GM20431 (cell line): ENCODE measurements around the gene TMBIM4.
"Not testable (repeated sequence)": the region's sequence is repeated elsewhere in the genome, so short reads cannot be mapped to it uniquely, and the experiment has no call there.

Experiments
- in situ Hi-C: fragments of 300-500 bp; cut with MseI, MboI; formaldehyde crosslinking; loops from one replicate; pipeline ENCODE4 v1.15.0; 2020; ENCODE audit warnings: low sequenced_read_pairs; ENCODE audit not compliant: unreplicated experiment

The TMBIM4 gene

DNA sequence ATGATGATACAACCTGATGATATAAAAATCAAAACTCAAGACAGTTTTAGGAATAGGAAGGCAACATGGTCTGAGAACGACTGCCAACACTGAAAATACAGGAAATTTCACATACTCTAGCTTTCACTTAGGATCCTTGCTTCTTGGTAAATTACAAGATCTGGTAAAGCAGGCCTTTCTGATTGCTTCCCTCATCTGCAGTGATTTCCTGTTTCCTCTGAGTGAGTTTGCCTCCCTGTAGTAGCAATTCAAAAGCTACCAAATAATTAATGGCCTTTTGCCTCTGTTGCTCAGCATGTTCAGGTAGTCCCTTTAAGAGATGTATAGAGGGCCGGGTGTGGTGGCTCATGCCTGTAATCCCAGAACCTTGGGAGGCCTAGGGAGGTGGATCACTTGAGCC is 17.2 kb upstream of the TMBIM4 start:
- in situ Hi-C loops, result no loop called here

DNA sequence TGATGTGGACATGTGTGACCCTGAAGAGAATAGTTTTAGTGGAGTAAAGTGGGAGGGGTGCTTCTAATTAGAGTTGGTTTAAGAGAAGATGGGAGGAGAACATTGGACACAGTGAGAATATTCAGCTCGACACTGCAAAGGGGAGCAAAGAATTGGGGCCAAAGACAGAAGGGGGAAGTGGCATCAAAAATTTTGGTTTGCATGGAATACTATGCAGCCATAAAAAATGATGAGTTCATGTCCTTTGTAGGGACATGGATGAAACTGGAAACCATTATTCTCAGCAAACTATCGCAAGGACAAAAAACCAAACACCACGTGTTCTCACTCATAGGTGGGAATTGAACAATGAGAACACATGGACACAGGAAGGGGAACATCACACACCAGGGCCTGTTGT is 15.0 kb upstream of the TMBIM4 start:
- in situ Hi-C loops, result not testable (repeated sequence)

DNA sequence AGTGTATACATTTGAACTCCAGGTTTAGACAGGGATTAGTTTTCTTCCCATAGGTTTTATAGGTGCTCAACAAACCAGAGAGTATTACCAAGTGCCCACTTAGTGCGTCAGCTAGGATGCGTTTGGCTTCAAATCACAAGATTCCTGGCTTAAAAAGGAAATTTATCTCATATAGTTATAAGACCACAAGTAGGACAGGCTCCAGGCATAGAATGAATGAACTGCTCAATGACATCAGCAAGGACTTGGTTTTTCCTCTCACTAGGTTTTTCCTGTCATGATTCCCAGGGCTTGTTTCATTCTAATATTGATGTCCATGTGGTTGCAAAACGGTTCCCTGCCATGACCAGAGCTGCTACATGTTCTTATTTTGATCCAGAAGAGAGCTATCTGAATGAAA is 13.2 kb upstream of the TMBIM4 start:
- in situ Hi-C loops, result no loop called here

DNA sequence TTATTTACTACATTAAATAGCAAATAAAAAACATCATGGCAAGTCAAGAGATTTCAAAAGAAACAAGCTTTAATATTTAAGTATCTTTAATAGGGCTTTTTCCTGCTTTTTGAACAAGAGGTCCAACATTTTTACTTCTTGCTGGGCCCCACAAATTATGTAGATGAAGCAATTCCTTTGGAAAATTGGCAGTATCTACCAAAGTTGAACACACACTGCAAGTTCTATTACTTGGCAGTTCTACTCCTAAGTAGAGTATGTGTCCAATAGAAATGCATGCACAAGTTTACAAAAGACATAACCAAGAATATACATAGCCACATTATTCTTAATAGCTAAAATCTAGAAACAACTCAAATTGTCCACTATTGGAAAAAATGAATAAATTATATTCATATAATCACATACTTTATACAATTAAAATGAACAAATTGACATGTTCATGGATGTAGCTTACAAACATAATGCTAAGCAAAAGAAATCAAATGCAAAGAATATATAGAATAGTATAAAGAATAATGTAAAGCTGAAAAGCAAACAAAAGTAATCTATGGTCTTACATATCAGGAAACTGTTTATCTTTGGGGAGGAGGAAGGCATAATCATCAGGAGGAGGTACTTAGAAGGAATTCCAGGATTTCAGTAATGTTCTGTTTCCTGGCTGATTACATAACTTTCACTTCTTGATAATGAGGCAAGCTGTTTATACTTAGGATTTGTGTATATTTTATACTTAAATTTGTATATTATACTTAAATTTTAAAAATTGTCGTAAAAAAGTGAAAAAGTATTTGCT is 6.5 kb upstream of the TMBIM4 start:
- in situ Hi-C loops, result no loop called here

DNA sequence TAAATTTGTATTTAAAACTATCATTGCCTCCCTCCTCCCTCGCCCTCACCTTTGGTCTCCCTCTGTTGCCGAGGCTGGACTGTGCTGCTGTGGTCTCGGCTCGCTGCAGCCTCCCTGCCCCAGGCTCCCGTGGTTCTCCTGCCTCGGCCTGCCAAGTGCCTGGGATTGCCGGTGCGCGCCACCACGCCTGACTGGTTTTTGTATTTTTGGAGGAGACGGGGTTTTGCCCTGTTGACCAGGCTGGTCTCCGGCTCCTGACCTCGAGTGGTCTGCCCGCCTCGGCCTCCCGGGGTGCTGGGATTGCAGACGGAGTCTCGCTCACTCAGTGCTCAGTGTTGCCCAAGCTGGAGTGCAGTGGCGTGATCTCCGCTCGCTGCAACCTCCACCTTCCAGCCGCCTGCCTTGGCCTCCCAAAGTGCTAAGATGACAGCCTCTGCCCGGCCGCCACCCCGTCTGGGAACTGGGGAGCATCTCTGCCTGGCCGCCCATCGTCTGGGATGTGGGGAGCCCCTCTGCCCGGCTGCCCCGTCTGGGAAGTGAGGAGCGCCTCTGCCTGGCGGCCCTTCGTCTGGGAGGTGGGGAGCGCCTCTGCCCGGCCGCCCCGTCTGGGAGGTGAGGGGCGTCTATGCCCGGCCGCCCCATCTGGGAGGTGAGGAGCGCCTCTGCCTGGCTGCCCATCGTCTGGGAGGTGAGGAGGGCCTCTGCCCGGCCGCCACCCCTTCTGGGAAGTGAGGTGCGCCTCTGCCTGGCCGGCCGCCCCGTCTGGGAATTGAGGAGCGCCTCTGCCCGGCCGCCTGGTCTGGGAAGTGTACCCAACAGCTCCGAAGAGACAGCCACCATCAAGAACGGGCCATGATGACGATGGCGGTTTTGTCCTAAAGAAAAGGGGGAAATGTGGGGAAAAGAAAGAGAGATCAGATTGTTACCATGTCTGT is 4.9 kb upstream of the TMBIM4 start:
- in situ Hi-C loops, result not testable (repeated sequence)

DNA sequence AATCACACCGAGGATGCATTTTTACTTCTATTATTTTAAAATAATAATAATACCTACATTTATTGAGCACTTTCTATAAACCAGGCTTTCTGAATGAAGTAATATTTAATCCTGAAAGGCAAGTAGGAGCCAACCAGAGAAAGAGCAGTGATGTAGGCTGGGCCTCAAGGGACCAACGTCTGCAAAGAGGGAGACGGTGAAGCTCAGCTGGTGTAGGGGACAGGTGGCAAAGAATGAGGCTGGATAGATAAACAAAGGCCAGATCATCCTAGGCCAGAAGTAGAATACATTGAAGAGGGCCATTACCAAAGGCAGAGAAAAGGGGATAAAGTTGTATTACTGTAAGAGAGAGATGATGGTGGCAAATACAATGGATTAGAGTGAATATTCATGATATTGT is 810 bp upstream of the TMBIM4 start:
- in situ Hi-C loops, result no loop called here

DNA sequence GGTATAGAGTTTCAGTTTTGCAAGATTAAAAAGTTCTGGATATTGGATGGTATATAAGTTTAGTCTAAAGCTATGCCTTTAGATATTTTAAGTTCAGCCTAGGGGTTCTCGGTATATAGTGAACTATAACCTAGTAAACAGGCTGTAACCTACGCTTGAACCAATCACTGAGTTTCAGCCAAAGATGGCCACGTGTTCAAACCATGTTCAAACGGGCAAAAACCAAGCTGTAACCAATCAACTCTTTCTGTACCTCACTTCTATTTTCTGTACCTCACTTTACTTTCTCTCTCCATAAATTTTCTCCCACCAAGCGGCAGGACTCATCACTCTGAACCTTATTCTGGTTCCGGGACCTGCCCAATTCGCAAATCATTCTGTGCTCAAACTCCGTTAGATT is 1.4 kb downstream of the TMBIM4 start:
- in situ Hi-C loops, result no loop called here

DNA sequence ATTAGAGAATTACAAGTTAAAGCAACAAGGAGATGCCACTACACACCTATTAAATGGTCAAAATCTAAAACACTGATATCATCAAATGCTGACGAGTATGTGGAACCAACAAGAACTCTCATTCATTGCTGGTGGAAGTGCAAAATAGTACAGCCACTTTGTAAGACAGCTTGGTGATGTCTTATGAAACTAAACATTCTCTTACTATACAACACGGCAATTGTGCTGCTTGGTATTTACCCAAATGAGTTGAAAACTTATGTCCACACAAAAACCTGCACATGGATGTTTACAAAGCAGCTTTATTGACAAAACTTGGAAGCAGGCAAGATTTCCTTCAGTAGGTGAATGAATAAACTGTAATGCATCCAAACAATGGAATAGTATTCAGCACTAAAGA is 3.2 kb downstream of the TMBIM4 start:
- in situ Hi-C loops, result no loop called here

DNA sequence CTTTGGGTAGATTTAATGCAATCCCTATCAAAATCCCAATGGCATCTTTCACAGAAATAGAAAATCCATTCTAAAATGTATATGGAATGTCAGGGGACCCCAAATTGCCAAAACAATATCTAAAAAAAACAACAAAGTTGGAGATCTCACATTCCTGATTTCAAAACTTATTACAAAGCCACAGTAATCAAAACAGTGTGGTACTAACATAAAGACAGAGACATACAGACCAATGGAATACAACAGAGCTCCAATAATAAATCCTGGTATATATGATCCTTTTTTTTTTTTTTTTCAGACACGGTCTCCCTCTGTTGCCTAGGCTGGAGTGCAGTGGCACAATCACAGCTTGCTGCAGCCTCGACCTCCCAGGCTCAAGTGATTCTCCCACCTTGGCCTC is 4.7 kb downstream of the TMBIM4 start:
- in situ Hi-C loops, result no loop called here

DNA sequence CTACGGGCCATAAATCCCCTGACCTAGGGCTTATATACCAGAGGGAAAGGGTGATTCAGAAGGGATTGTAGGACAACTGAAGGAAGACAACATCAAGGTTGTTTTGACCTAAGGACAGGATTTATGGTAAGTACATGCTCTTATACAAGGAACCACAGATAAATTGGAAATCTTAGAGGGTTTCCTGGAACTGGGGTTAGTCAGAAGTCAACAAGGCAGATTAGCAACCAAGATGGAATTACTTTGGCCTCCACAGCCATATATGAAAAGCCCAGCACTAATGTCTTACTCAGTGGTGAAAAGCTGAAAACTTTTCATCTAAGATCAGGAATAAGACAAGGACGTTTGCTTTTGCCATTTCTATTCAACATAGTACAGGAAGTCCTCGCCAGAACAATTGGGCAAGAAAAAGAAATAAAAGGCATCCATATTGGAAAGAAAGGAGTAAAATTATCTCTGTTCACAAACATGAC is 5.4 kb downstream of the TMBIM4 start:
- in situ Hi-C loops, result no loop called here

DNA sequence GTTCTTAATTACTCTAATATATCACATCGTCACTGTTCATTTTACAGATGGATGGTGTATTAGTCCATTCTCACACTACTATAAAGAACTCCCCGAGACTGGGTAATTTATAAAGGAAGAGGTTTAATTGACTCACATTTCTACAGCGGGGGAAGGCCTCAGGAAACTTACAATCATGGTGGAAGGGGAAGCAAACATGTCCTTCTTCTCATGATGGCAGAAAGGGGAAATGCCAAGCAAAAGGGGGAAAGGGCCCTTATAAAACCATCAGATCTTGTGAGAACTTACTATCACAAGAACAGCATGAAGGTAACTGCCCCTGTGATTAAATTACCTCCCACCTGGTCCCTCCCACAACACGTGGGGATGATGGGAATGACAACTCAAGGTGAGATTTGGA is 6.5 kb downstream of the TMBIM4 start:
- in situ Hi-C loops, result no loop called here

DNA sequence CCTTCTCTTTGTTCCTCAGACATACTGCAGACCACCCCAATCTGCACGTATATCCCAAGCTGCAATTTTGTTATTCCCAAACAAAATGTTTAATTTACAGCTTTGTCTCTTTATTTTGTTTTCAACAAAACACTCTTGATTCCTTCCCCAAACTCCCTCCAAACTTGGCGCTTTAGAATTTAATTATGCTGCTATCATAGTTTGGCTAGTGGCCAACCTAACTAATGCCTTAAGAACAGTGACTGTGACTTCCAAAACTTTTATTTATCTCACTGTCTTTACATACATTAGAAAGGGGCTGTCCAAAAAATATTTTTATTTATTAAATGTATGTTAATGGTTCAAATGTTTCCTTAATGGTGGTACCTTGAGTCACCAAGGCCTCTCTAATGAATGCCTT is 7.1 kb downstream of the TMBIM4 start:
- in situ Hi-C loops, result no loop called here

DNA sequence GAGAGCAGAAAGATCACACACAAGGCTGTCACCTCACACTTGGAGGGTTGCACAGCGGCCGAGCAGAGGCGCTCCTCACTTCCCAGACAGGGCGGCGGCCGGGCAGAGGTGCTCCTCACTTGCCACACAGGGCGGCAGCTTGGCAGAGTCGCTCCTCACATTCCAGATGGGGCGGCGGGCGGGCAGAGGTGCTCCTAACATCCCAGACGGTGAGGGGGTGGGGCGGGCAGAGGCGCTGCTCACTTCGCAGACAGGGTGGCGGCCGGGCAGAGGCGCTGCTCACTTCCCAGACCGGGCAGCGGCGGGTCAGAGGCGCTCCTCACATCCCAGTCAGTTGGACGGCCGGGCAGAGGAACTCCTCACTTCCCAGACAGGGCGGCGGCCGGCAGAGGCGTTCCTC is 9.1 kb downstream of the TMBIM4 start:
- in situ Hi-C loops, result no loop called here

DNA sequence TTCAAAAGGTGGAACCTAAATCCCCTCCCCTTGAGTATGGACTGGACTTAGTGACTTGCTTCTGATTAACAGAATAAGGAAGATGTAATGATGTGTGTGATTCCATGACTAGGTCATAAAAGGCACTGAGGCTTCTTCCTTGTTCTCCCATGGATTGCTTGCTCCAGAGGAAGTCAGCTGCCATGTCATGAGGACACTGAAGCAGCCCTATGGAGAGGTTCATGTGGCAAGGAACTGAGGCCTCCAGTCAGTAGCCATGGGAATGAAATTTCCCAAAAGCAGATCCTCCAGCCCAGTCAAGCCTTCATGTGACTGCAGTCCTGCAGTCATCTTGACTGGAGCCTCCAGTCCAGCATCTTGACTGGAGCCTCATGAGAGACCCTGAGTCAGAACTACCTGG is 10.7 kb downstream of the TMBIM4 start:
- in situ Hi-C loops, result no loop called here

DNA sequence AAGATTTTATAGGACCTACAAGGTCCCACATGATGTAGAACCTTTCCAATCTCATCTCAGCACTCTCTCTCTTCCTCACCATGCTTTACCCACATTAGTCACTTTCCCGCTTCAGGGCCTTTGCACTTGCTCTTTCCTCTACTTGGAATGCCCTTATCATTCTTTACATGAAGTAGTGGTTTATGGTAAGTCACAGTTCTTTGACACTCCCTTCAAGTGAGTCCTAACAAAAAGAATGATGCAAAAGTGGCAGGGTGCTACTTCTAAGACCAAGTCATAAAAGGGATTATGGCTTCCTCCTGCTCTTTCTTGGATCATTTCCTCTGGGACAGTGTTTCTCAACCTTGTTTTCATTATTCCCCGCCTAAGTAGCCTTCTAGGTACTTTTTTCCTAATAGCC is 13.1 kb downstream of the TMBIM4 start:
- in situ Hi-C loops, result no loop called here

DNA sequence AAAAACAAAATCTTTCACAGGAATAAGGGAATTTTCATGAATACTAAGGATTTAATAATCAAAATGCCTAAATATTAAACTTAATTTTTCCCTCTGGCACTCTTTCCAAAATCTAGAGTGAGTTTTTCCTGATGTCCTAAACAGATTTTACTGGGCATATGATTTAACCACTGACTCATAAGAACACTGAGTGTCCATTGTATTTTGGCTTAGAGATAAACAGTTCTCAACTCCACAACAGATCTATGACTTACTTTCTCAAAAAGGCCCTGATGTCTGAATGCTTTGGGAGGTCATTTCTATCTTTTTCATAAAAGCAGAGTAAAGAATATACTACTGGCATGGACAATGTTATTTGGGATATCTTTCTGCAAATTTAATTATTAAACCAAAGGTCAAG is 15.0 kb downstream of the TMBIM4 start:
- in situ Hi-C loops, result no loop called here

DNA sequence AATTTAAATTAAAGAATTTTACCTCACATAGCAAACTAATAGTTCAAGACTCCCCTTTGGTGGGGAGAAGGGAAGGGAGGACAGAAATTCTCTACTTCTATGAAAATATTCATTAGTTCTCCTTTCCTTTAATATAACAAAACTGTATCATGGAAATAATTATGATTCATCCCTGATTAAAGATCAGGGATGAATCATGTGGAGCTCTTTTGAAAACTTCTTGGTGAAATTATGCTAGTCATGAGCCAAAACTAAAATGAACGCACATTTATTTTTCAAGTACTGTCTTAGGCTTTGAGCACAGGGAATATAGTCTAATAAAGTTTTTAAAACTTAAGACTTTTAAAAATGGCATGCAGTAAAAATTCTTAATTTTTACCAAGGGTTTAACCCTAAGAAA is 17.1 kb downstream of the TMBIM4 start:
- in situ Hi-C loops, result no loop called here

DNA sequence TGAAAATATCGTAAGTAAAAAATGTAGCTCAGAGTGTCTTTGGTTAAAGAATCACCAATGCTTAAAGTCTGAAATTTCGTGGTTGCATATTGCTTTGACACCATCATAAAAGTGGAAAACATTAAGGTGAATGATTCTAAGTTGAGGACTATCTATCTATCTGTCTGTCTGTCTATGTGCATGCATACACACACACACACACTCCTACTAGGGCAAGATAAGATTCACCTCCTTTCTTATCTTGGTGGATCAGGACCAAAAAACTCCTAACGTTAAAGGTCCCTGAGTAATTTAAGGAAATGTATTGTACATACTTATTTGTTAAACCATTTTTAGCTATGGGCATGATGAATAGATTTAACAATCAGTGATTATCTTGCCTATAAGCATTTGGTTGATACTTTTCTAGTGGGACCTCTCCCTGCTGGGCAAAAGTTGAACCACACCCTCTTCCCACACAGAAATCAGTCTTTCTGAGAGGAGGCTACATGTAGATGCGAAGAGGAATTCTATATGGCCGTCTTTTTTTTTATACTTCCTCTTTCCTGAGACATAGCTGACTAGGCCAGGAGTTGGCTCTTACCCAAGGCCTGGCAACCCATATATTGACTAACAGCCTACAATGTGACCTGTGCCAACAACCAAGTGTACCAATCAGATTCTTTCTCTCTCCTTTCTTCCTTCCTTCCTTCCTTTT is 19.9 kb downstream of the TMBIM4 start:
- in situ Hi-C loops, result no loop called here

DNA sequence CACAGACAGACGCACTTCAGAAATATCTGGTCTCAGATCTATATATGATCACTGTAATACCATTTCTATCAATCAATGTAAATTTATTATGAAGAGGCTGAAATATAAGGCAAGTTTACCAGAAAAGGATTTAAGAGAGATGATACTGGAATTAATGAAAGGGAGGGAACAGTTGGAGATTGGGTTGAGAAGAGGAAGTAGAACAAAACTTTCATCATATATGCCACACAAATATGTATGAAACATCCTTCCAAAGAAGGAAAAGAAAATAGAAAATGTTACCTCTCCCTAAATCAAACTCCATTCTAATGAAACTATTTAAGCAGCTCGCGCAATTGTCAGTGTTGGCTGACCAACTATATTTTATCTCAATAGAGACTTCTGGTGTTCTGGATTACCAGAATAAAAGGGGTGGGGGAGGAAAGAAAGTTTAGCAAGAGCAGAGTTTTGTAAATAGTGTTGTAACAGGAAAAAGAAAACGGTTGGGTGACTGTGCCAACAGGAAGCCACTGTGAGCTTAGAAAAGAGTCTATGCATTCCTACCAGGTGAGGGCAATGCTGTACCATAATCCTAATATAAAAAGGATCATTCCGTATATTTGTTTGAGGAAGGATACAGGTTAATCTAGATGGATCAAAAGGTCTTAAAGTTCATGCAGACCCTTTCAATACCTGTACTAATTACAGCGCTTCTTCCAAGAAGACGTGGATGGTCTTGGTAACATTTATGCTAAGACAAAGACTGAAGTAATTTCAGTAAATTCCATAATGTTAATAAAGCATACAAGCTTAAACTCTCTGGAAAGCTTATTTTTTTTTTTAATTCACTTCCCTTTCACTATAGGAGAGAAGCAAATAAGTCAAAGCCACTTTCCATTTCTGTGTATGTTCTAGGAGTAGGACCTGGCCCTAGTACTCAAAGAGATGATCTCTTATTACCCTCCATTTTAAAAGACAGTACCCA is 24.7 kb downstream of the TMBIM4 start:
- in situ Hi-C loops, result no loop called here

DNA sequence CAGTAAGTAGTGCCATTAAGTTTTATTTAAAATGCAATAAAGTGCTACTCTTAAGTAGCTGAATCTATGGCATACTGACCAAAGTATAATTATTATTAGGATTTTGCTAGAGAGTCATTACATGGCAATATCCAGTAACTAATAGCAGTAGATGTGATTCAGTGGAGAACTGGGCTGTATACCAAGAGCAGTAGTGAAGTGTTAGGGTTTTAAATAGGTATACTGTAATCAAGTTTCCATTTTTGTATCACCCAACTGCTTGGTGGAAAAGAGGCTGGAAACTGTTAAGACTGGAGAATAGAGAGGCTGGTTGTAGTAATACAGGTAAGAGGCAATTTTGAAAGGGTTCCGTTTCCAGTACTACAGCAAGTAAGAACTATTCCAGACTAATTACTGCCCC is 25.9 kb downstream of the TMBIM4 start:
- in situ Hi-C loops, result no loop called here
